ENCODE measurements around the gene HELZ.

- TF ChIP-seq CTCF (conservative IDR thresholded peaks at IDR 0.05 in 1 of 2, IDR thresholded peaks at IDR 0.05 in 1 of 2; ENCODE audit: low read depth in 1 of 2, low read length in 2 of 2) = no peak
- TF ChIP-seq EZH2 (IDR thresholded peaks at IDR 0.05; ENCODE audit: low read length, missing control alignments) = no peak
Observed at GRCh38 chr17:67133161-67133560, 111.8 kb downstream of the HELZ start.

All from fibroblast of lung (primary cell).